Vagina (tissue), 2 donors: ENCODE measurements around the gene MTCH1. TPM values are rescaled to one million over a fixed set of nuclear protein-coding genes. Genes with fewer than 3 reads are reported as not detected.
"Not testable (repeated sequence)": the region's sequence is repeated elsewhere in the genome, so short reads cannot be mapped to it uniquely, and the experiment has no call there.

Experiments
- DNase-seq, 2 donors: peaks; one replicate each; pipeline ENCODE4 v3.0.0-alpha.2; 2017; ENCODE audit errors: extremely low spot score in 2 of 2
- H3K27ac ChIP-seq: fragments of 200-600 bp; sonication (generic); one replicate; pipeline ENCODE4 v1.5.1; 2019
- H3K27me3 ChIP-seq: fragments of 200-600 bp; sonication (generic); one replicate; pipeline ENCODE4 v1.5.1; 2019
- H3K36me3 ChIP-seq, 2 donors: fragments of 200-600 bp; sonication (generic); one replicate each; pipeline ENCODE4 v1.5.1; 2017 to 2019
- H3K4me1 ChIP-seq: fragments of 200-600 bp; sonication (generic); one replicate; pipeline ENCODE4 v1.5.1; 2019
- H3K4me3 ChIP-seq, 2 donors: fragments of 200-600 bp; sonication (generic); 1 replicate in 1 of 2; 2 replicates in 1 of 2; pipeline ENCODE4 v1.5.1; 2016 to 2019
- H3K9me3 ChIP-seq: fragments of 200-600 bp; sonication (generic); one replicate; pipeline ENCODE4 v1.5.1; 2019
- CTCF ChIP-seq, 3 experiments: fragments of 450-650 bp in 2 of 3; fragments of 200-600 bp in 1 of 3; sonication (generic) in 1 of 3; IDR thresholded peaks; one replicate each; pipeline ENCODE4 v1.5.1; 2017 to 2019; ENCODE audit warnings: antibody characterized with exemption in 3 of 3, mild to moderate bottlenecking in 2 of 3, moderate library complexity in 2 of 3
- POLR2A ChIP-seq, 2 donors: fragments of 450-650 bp; IDR thresholded peaks; one replicate each; pipeline ENCODE4 v1.6.1; 2017; ENCODE audit warnings: antibody characterized with exemption in 2 of 2, mild to moderate bottlenecking in 2 of 2, moderate library complexity in 2 of 2
- POLR2AphosphoS5 ChIP-seq, 2 donors: sonication (generic); formaldehyde crosslinking; IDR thresholded peaks; one replicate each; pipeline ENCODE4 v1.9.0; 2017; ENCODE audit warnings: antibody characterized with exemption in 2 of 2, mild to moderate bottlenecking in 2 of 2, low read depth in 1 of 2; ENCODE audit not compliant: insufficient read depth in 1 of 2
- intact Hi-C: fragments of 100-400 bp; cut with DNase I; formaldehyde crosslinking; loops from one replicate; pipeline ENCODE4 v1.15.1; 2023
- total RNA-seq: library from RNA; depleted of rRNA; stranded (reverse); fragments of >200 nt; gene quantifications from one replicate; pipeline ENCODE4 v1.2.3, GENCODE V29; 2016

The MTCH1 gene
- total RNA-seq, 1 donor from 2014 or later = 233 TPM

DNA sequence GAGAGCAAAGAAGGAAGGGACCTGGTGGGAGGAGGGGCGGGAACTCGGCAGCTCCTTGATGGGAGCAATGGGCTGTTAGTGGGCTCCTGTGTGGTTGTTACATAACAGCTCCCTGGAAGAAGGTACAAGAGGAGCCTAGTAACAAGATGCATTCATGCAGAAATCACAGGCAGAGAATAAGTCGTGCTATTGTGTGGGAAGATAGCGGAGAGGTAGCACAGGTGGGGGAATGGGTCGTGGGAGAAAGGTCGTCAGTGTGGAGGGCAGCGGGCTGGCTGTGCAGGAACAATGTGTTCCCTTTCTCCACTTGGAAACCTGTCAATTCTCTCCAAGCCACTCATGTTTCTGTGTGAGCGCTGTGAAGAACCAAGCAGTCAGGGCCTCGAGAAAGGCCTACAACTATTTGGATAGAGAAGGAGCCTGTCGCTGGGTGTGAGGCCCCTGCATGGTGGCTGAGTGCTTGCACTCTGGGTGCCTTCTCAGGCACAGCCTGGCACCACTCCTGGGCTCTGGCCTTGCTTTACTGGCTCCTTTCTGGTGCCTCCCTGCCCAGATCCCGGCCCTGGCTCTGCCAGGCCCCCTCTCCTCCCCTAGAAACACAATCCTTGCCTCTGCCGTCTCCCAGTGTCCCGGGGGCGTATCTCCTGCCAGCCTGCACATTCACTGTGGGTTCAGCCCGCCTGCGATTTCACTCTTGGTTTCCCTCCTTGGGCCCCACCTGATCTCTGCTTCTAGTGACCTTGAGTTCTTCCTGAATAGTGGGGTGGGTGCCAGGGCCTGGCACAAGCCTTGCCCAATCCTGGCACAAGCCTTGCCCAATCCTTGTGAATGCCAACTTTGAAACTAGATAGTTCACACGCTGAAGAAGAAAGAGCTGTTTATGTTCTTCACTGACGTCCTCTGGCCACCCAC is 12.1 kb upstream of the MTCH1 start:
- no peak for DNase-seq
- Histone ChIP-seq H3K36me3 (no peaks in the 10 kb centered on the region), H3K4me1 (no peaks in the 10 kb centered on the region), H3K9me3 (no peaks in the 10 kb centered on the region), H3K4me3 (no peak overlapping the region), H3K27ac (peak overlapping the region; percentile 14), H3K27me3 (no peaks in the 10 kb centered on the region)
- TF ChIP-seq POLR2AphosphoS5 (IDR thresholded peaks at IDR 0.05; ENCODE audit: insufficient read depth in 1 of 2, low read depth in 1 of 2) (peak in 1 of 2 donors; percentile 16), POLR2A (IDR thresholded peaks at IDR 0.05) (no peak), CTCF (IDR thresholded peaks at IDR 0.05) (no peak)
- intact Hi-C loops = no loop called here

GRCh38 chr6:36990401-36990800 is 4.4 kb upstream of the MTCH1 start:
- H3K27ac ChIP-seq, intact Hi-C loops, DNase-seq, H3K36me3 ChIP-seq, H3K27me3 ChIP-seq, H3K4me3 ChIP-seq, H3K9me3 ChIP-seq: not testable (repeated sequence)
- peaks cover 18% of the 10 kb centered on the region for H3K4me1 ChIP-seq

DNA sequence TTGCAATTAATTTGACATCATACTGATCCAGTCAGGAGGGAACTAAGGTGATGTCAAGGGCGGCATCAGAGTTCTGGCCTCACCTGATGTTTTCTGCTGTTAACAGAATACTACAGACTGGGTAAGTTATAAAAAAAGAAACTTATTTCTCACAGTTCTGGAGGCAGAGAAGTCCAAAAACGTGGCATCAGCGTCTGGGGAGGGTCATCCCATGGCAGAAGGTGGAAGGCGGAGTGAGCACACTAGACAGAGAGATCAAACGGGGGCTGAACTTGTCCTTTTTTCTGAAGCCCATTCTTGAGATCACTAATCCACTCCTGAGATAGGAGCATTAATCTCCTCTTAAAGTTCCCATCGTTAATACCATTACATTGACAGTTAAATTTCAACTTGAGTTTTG is 3.3 kb upstream of the MTCH1 start:
- no peaks in the 10 kb centered on the region for H3K27me3 ChIP-seq
- no peak for DNase-seq
- H3K4me3 ChIP-seq = no peak overlapping the region
- no peak overlapping the region for H3K27ac ChIP-seq
- intact Hi-C loops = loop anchor here (10.0 kb wide), 2 partner anchors 104 to 224 kb away; partner anchors contain the start of gene C6orf89
- no peaks in the 10 kb centered on the region for H3K9me3 ChIP-seq
- H3K36me3 ChIP-seq = no peaks in the 10 kb centered on the region
- peaks cover 28% of the 10 kb centered on the region for H3K4me1 ChIP-seq
- TF ChIP-seq CTCF (IDR thresholded peaks at IDR 0.05) (no peak), POLR2AphosphoS5 (IDR thresholded peaks at IDR 0.05; ENCODE audit: insufficient read depth in 1 of 2, low read depth in 1 of 2) (no peak), POLR2A (IDR thresholded peaks at IDR 0.05) (no peak)

DNA sequence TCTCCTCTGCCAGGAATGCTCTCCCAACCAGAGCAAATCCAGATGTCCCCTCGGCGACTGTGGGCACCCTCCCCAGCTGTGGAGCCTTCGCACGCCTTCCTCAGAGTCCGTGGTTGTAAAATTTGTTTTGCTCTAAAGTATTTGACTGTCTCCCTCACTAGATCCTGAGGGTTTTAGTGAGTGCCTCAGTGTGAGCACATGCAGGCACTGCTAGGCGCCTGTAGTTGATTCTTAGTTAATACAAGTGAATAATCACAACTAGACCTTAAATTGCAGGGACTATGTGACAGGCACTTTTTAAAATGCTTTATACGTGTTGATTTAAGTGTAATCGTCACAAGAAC is 680 bp upstream of the MTCH1 start:
- intact Hi-C loops = loop anchor here (10.0 kb wide), 2 partner anchors 102 to 222 kb away; partner anchors contain the start of gene C6orf89
- Histone ChIP-seq H3K36me3 (no peaks in the 10 kb centered on the region), H3K4me1 (peaks cover 54% of the 10 kb centered on the region), H3K27ac (peak overlapping the region; percentile 96), H3K4me3 (peak overlapping the region; percentile 87 to 98), H3K27me3 (no peaks in the 10 kb centered on the region), H3K9me3 (no peaks in the 10 kb centered on the region)
- TF ChIP-seq POLR2AphosphoS5 (IDR thresholded peaks at IDR 0.05; ENCODE audit: insufficient read depth in 1 of 2, low read depth in 1 of 2) (peak in 1 of 2 donors; percentile 50), CTCF (IDR thresholded peaks at IDR 0.05) (no peak)
- no peak for DNase-seq

- Histone ChIP-seq H3K4me1 (peaks cover 66% of the 10 kb centered on the region), H3K27me3 (no peaks in the 10 kb centered on the region), H3K4me3 (peak overlapping the region; percentile 87 to 98), H3K27ac (peak overlapping the region; percentile 96), H3K36me3 (no peaks in the 10 kb centered on the region), H3K9me3 (no peaks in the 10 kb centered on the region)
- no peak for TF ChIP-seq CTCF (IDR thresholded peaks at IDR 0.05)
- no peak for TF ChIP-seq POLR2A (IDR thresholded peaks at IDR 0.05)
- TF ChIP-seq POLR2AphosphoS5 (IDR thresholded peaks at IDR 0.05; ENCODE audit: insufficient read depth in 1 of 2, low read depth in 1 of 2) = no peak
- intact Hi-C loops = loop anchor here (10.0 kb wide), 2 partner anchors 101 to 221 kb away; partner anchors contain the start of gene C6orf89
- DNase-seq = no peak
These were observed 584 bp downstream of the MTCH1 start for GRCh38 chr6:36985417-36985807.
